ENCODE measurements around the gene ZCCHC7.

ZCCHC7 gene

GRCh38 chr9:37149666-37150308 lies 29.4 kb downstream of the ZCCHC7 start:
- H3K36me3 Mint-ChIP-seq (ENCODE audit: low read depth): peaks cover 28% of the 10 kb centered on the region
- H3K27ac Mint-ChIP-seq: no peak overlapping the region
- no peak for DNase-seq
- no peak overlapping the region for H3K4me3 Mint-ChIP-seq
- H3K4me1 Mint-ChIP-seq: peaks cover 3% of the 10 kb centered on the region
- no peaks in the 10 kb centered on the region for H3K27me3 Mint-ChIP-seq (ENCODE audit: low read depth, poor library complexity)
- TF ChIP-seq CTCF (IDR thresholded peaks at IDR 0.05): no peak
- H3K9me3 Mint-ChIP-seq: no peaks in the 10 kb centered on the region

GRCh38 chr9:37150415-37150814 lies 30.0 kb downstream of the ZCCHC7 start:
- Mint-ChIP-seq H3K27me3 (ENCODE audit: low read depth, poor library complexity) (peaks cover 3% of the 10 kb centered on the region), H3K9me3 (no peaks in the 10 kb centered on the region), H3K36me3 (ENCODE audit: low read depth) (peaks cover 30% of the 10 kb centered on the region), H3K27ac (no peak overlapping the region), H3K4me3 (no peak overlapping the region), H3K4me1 (no peaks in the 10 kb centered on the region)
- no peak for DNase-seq
- no peak for TF ChIP-seq CTCF (IDR thresholded peaks at IDR 0.05)

- Mint-ChIP-seq H3K4me1 (no peaks in the 10 kb centered on the region), H3K9me3 (no peaks in the 10 kb centered on the region), H3K27ac (no peak overlapping the region), H3K27me3 (ENCODE audit: low read depth, poor library complexity) (peaks cover 3% of the 10 kb centered on the region), H3K36me3 (ENCODE audit: low read depth) (peaks cover 30% of the 10 kb centered on the region), H3K4me3 (no peak overlapping the region)
- DNase-seq: no peak
- TF ChIP-seq CTCF (IDR thresholded peaks at IDR 0.05): no peak
Observed at GRCh38 chr9:37151812-37152211, 31.4 kb downstream of the ZCCHC7 start.

- no peak overlapping the region for H3K27ac Mint-ChIP-seq
- H3K4me1 Mint-ChIP-seq: no peaks in the 10 kb centered on the region
- H3K27me3 Mint-ChIP-seq (ENCODE audit: low read depth, poor library complexity): peaks cover 3% of the 10 kb centered on the region
- H3K4me3 Mint-ChIP-seq: no peak overlapping the region
- H3K9me3 Mint-ChIP-seq: no peaks in the 10 kb centered on the region
- TF ChIP-seq CTCF (IDR thresholded peaks at IDR 0.05): no peak
- DNase-seq: no peak
- H3K36me3 Mint-ChIP-seq (ENCODE audit: low read depth): peaks cover 30% of the 10 kb centered on the region
Observed at GRCh38 chr9:37152365-37152764, 32.0 kb downstream of the ZCCHC7 start.

- Mint-ChIP-seq H3K36me3 (ENCODE audit: low read depth) (peaks cover 30% of the 10 kb centered on the region), H3K9me3 (no peaks in the 10 kb centered on the region), H3K27me3 (ENCODE audit: low read depth, poor library complexity) (peaks cover 3% of the 10 kb centered on the region), H3K27ac (no peak overlapping the region), H3K4me1 (no peaks in the 10 kb centered on the region), H3K4me3 (no peak overlapping the region)
- DNase-seq: no peak
- no peak for TF ChIP-seq CTCF (IDR thresholded peaks at IDR 0.05)
Observed at GRCh38 chr9:37155601-37156000, 35.2 kb downstream of the ZCCHC7 start.

GRCh38 chr9:37156205-37156604 lies 35.8 kb downstream of the ZCCHC7 start:
- peaks cover 30% of the 10 kb centered on the region for H3K36me3 Mint-ChIP-seq (ENCODE audit: low read depth)
- no peak for DNase-seq

More at GRCh38 chr9:37156205-37156604, 35.8 kb downstream of the ZCCHC7 start:
- Mint-ChIP-seq H3K27ac (no peak overlapping the region), H3K27me3 (ENCODE audit: low read depth, poor library complexity) (peaks cover 3% of the 10 kb centered on the region), H3K4me3 (no peak overlapping the region), H3K4me1 (no peaks in the 10 kb centered on the region), H3K9me3 (no peaks in the 10 kb centered on the region)
- no peak for TF ChIP-seq CTCF (IDR thresholded peaks at IDR 0.05)
